K562 (cell line): Measurements from ENCODE around the gene CSNK1D.

Source experiments
- CHD4 ChIP-seq: fragments of 200-600 bp; sonication (generic); IDR thresholded peaks from 3 replicates; pipeline ENCODE4 v1.6.1; 2012; ENCODE audit warnings: low read depth, mild to moderate bottlenecking, mixed read lengths, low read length, inconsistent platforms; ENCODE audit not compliant: insufficient read depth, insufficient replicate concordance, poor library complexity, severe bottlenecking
- CTCF ChIP-seq, 3 experiments: IDR thresholded peaks in 2 of 3; conservative IDR thresholded peaks in 1 of 3; 2 replicates each; pipeline ENCODE4 v1.5.1; 2011 to 2012; ENCODE audit warnings: low read length in 3 of 3, mild to moderate bottlenecking in 3 of 3, control low read depth in 2 of 3, improper control_type of control experiment in 1 of 3, inconsistent platforms in 1 of 3, low read depth in 1 of 3, mixed read lengths in 1 of 3, moderate library complexity in 1 of 3; ENCODE audit not compliant: insufficient read depth in 2 of 3
- ESRRB ChIP-seq: fragments of 250-450 bp; sonication (Bioruptor Pico); IDR thresholded peaks from 2 replicates; pipeline ENCODE4 v1.5.0; 2020; ENCODE audit warnings: mild to moderate bottlenecking, moderate library complexity, borderline replicate concordance
- KAT2B ChIP-seq: IDR thresholded peaks from one replicate; pipeline ENCODE4 v1.6.1; 2012; ENCODE audit warnings: low read depth, mild to moderate bottlenecking, control low read depth, inconsistent platforms, low read length, moderate library complexity
- MAX ChIP-seq: sonication (generic); formaldehyde crosslinking; IDR thresholded peaks from 2 replicates; pipeline ENCODE4 v1.9.0; 2022; ENCODE audit warnings: mild to moderate bottlenecking, missing genetic modification reagents
- REST ChIP-seq, 2 experiments: fragments of 450-650 bp; formaldehyde crosslinking in 1 of 2; IDR thresholded peaks; 2 replicates each; pipeline versions ENCODE4 v1.4.0 to v1.6.1; 2014 to 2020; ENCODE audit warnings: mild to moderate bottlenecking in 2 of 2, borderline replicate concordance in 1 of 2, low read depth in 1 of 2
- SRF ChIP-seq, 2 experiments: fragments of 250-450, 450-650 bp in 1 of 2; sonication (Bioruptor Pico) in 1 of 2; sonication (generic) in 1 of 2; formaldehyde crosslinking; IDR thresholded peaks; 2 replicates each; pipeline versions ENCODE4 v1.5.0 to v1.5.1; 2020 to 2022; ENCODE audit warnings: mild to moderate bottlenecking in 1 of 2, missing genetic modification reagents in 1 of 2
- TBL1XR1 ChIP-seq, 2 experiments: IDR thresholded peaks; 2 replicates each; pipeline ENCODE4 v1.6.1; 2012; ENCODE audit warnings: improper control_type of control experiment in 2 of 2, low read length in 2 of 2, mild to moderate bottlenecking in 1 of 2
- TEAD4 ChIP-seq, 2 experiments: sonication (generic) in 1 of 2; formaldehyde crosslinking in 1 of 2; IDR thresholded peaks; 2 replicates each; pipeline versions ENCODE4 v1.6.1 to v1.8.0; 2012 to 2022; ENCODE audit warnings: borderline replicate concordance in 1 of 2, inconsistent platforms in 1 of 2, low read length in 1 of 2, mild to moderate bottlenecking in 1 of 2, missing genetic modification reagents in 1 of 2
- ZNF12 ChIP-seq: sonication (generic); formaldehyde crosslinking; IDR thresholded peaks from 2 replicates; pipeline ENCODE4 v1.4.0; 2020; ENCODE audit warnings: mild to moderate bottlenecking, missing genetic modification reagents
- ZNF512 ChIP-seq: IDR thresholded peaks from 2 replicates; pipeline ENCODE4 v1.6.1; 2016; ENCODE audit warnings: missing genetic modification characterization, missing compliant biosample characterization

GRCh38 chr17:82303944-82304808 is 30.7 kb upstream of the CSNK1D start:
- TF ChIP-seq REST (IDR thresholded peaks at IDR 0.05; ENCODE audit: borderline replicate concordance) (no peak), REST (CRISPR knock-in tag; IDR thresholded peaks at IDR 0.05; ENCODE audit: low read depth) (no peak), ZNF12 (CRISPR knock-in tag) (no peak), ESRRB (no peak), MAX (CRISPR knock-in tag) (no peak), CTCF (IDR thresholded peaks at IDR 0.05 in 2 of 3, conservative IDR thresholded peaks at IDR 0.05 in 1 of 3; ENCODE audit: insufficient read depth in 2 of 3, low read depth in 1 of 3, low read length in 3 of 3) (no peak), TEAD4 (IDR thresholded peaks at IDR 0.05; ENCODE audit: low read length) (no peak), TEAD4 (CRISPR knock-in tag; IDR thresholded peaks at IDR 0.05; ENCODE audit: borderline replicate concordance) (no peak), KAT2B (no peak), SRF (CRISPR knock-in tag; IDR thresholded peaks at IDR 0.05) (no peak), CHD4 (no peak), TBL1XR1 (IDR thresholded peaks at IDR 0.05; ENCODE audit: low read length in 2 of 2) (no peak), ZNF512 (tag) (no peak)
